GM12878 (cell line): Measurements from ENCODE around the gene ENOX1.

ENCODE experiments used
- CHD1 ChIP-seq: IDR thresholded peaks from 2 replicates; pipeline ENCODE4 v1.6.1; 2012; ENCODE audit warnings: low read depth, low read length, improper control_type of control experiment
- CREB1 ChIP-seq: IDR thresholded peaks from 2 replicates; pipeline ENCODE4 v1.6.1; 2012; ENCODE audit warnings: low read depth, mild to moderate bottlenecking, inconsistent platforms
- CTCF ChIP-seq, 3 experiments: IDR thresholded peaks in 2 of 3; conservative IDR thresholded peaks in 1 of 3; 2 replicates each; pipeline ENCODE4 v1.5.1; 2011; ENCODE audit warnings: low read depth in 3 of 3, low read length in 3 of 3, mild to moderate bottlenecking in 3 of 3, control low read depth in 2 of 3, moderate library complexity in 2 of 3, inconsistent platforms in 1 of 3, mixed read lengths in 1 of 3; ENCODE audit not compliant: control insufficient read depth in 2 of 3, insufficient read depth in 1 of 3; ENCODE audit errors: extremely low read depth in 1 of 3
- EZH2 ChIP-seq: IDR thresholded peaks from 2 replicates; pipeline ENCODE4 v1.6.1; 2012; ENCODE audit warnings: low read depth, mild to moderate bottlenecking, control low read depth, inconsistent platforms, low read length, borderline replicate concordance; ENCODE audit not compliant: control insufficient read depth
- FOS ChIP-seq: IDR thresholded peaks from 3 replicates; pipeline ENCODE4 v1.6.1; 2011; ENCODE audit warnings: borderline replicate concordance; ENCODE audit not compliant: insufficient read length; ENCODE audit errors: extremely low read depth
- GABPA ChIP-seq: IDR thresholded peaks from 2 replicates; pipeline ENCODE4 v1.6.1; 2014; ENCODE audit warnings: antibody characterized with exemption, low read depth, mild to moderate bottlenecking, inconsistent platforms
- NBN ChIP-seq: fragments of 450-650 bp; IDR thresholded peaks from 2 replicates; pipeline ENCODE4 v1.6.1; 2016
- POLR2A ChIP-seq: IDR thresholded peaks from 2 replicates; pipeline ENCODE4 v1.6.1; 2011; ENCODE audit warnings: low read depth, mild to moderate bottlenecking, low read length
- POLR2AphosphoS5 ChIP-seq: IDR thresholded peaks from 2 replicates; pipeline ENCODE4 v1.6.1; 2011; ENCODE audit warnings: mild to moderate bottlenecking, low read length, inconsistent platforms
- RBBP5 ChIP-seq: fragments of 200-600 bp; sonication (generic); conservative IDR thresholded peaks from 2 replicates; pipeline ENCODE4 v1.6.1; 2016
- TAF1 ChIP-seq: IDR thresholded peaks from 2 replicates; pipeline ENCODE4 v1.6.1; 2011; ENCODE audit warnings: mild to moderate bottlenecking, low read depth, low read length, borderline replicate concordance
- ZBTB33 ChIP-seq: fragments of 450-650 bp; IDR thresholded peaks from 2 replicates; pipeline ENCODE4 v1.6.1; 2017; ENCODE audit warnings: mild to moderate bottlenecking

GRCh38 chr13:43518833-43519232 is 267.9 kb downstream of the ENOX1 start:
- TF ChIP-seq POLR2AphosphoS5: no peak
- TF ChIP-seq CHD1: no peak
- no peak for TF ChIP-seq TAF1
- no peak for TF ChIP-seq CTCF (IDR thresholded peaks at IDR 0.05 in 2 of 3, conservative IDR thresholded peaks at IDR 0.05 in 1 of 3; ENCODE audit: control insufficient read depth in 2 of 3, extremely low read depth in 1 of 3, insufficient read depth in 1 of 3, low read depth in 3 of 3, low read length in 3 of 3)
- no peak for TF ChIP-seq GABPA
- TF ChIP-seq RBBP5: no peak
- TF ChIP-seq NBN: no peak
- TF ChIP-seq EZH2: no peak
- TF ChIP-seq FOS: no peak
- no peak for TF ChIP-seq POLR2A
- TF ChIP-seq ZBTB33: no peak
- no peak for TF ChIP-seq CREB1
